TTC549 (cell line): ENCODE measurements around the gene TMEM43.

Experiments used
- FAIRE-seq: peaks from 2 replicates; lab custom pipeline; 2012; peaks lifted over from hg19 to GRCh38; lab: Jason Lieb, UNC

TMEM43 gene

DNA sequence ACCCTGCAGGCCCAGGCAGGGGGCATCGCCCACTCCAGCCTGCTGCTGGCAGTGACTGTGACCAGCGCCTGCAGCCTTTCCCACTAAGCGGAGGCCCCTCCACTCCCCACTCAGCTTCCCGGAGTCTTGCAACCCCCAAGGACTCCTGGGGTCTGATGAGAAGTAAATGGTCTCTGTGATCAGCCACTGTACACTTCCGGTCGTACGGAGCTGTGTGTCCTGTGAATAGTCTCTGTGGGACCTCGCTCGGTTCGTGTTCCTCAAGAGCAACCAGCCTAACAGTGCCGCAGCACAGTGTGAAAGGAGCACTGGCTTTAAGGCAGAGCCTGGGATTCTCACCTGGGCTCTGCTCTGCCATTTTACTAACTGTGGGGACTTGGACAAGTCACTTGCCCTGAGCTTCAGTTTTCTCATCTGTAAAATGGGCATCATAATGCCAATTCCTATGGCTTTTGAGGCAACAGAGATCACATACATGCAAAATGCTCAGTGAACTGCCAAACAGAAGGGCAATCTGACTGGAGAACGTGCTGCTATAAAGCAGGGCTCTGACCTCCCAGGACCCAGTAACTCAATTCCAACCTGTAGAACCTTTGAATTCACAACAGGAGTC, 26.7 kb downstream of the TMEM43 start:
- FAIRE-seq, result no peak

DNA sequence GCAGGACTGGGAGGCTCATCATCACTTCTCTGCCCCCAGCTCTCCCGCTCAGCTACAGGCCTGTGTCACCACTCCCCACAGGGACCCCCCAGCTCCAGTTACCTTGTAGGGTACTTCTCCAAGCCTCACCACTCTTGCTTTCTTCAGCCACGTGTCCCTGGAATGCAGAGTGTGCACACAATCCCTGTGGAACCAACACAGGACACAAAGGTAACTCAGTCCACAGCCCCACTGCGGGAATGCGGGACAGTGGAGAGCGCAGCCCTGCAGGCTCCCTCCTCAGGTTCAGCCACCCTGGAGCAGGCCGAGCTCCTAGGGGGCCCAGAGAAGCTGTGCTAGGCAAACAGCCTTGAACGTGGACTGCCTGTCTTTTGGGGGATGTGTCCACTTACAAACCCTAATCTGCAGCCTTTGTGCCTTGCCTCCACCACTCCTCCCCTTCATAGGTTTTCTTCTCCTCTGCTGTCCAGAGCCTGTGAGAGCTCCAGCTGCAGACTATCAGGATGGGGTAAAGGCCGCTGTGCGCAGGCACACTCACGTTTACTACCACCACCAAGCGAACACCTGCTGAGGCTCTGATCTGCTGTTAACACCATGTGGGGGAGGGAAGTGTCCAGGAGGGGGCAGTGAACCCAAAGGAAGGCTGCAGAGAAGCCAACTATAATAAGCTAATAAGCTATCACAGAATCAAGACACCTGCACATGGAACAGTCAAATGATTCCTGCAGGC, 27.5 kb downstream of the TMEM43 start:
- no peak for FAIRE-seq

GRCh38 chr3:14152963-14153355, 28.1 kb downstream of the TMEM43 start:
- no peak for FAIRE-seq

DNA sequence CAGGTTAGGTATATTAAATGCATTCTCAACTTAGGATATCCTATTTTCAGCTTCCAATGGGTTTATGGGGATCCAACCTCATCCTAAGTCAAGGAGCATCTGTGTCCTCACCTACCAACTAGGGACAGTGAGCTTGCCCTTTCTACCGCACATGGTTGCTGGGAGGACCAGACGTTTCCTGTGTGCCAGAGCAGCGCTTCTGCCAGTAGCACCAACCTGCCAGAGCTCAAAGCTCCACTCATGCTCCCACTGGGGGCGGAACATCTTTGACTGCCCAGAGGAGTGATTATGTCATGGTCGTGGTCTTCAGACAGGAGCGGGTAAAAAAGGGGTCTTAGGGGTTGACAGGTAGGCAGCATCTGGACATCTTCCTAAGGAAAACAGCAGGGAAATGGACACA, 28.8 kb downstream of the TMEM43 start:
- FAIRE-seq, result no peak

DNA sequence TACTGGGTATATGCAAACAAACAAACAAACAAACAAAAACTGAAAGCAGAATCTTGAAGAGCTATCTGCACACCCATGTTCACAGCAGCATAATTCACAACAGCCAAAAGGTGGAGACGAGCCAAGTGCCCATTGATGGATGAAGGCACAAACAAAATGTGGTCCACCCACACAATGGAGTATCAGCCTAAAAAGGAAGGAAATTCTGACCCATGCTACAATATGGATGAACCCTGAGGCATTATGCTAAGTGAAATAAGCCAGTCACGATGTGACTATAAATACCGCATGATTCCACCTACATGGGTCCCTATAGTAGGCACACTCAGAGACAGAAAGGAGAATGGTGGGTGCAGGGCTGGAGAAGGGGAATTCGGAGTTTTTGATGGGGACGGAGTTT, 29.4 kb downstream of the TMEM43 start:
- no peak for FAIRE-seq

DNA sequence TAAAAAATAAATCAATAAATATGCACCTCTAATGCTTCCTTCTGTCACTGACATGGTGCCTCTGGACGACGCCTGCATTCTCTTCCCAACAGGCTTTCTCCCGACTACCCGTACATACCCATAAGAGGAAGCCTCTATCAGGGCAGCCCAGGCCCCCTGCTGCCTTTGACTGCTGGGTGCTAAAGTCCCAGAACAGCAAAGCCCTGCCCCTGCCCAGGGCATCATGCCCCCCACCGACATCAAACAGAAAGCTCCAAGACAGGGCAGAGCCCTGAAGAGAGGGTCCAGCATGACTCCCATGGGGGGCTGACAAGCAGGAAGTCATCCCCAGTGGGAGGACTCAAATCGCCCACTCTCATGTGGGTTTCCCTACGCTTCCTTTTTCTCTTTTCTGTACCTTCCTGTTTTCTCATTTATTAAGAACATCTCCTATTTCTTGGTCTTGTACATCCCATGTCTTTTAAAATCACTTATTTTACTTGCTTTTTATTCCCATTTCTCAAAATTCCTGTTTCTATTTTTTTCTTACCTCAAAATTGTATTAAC, 30.1 kb downstream of the TMEM43 start:
- no peak for FAIRE-seq

DNA sequence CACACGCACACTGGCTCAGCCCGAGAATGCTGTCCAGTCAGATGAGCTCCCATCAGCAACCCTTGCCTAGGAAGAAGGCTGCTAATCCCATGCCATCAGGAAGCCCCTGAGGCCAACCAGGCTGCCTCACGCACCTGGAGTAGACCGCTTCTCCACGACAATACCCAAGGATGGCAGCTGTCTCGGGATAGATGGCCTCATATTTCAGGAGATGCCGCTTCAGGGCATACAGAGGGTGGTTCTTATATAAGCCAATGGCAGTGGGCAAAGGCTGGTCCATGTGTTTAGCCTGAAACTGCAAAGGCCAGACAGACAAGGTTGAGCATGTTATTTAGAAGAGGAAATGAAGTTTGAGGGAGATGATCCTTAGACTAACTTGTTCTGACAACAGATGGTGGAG, 31.3 kb downstream of the TMEM43 start:
- FAIRE-seq, result no peak

DNA sequence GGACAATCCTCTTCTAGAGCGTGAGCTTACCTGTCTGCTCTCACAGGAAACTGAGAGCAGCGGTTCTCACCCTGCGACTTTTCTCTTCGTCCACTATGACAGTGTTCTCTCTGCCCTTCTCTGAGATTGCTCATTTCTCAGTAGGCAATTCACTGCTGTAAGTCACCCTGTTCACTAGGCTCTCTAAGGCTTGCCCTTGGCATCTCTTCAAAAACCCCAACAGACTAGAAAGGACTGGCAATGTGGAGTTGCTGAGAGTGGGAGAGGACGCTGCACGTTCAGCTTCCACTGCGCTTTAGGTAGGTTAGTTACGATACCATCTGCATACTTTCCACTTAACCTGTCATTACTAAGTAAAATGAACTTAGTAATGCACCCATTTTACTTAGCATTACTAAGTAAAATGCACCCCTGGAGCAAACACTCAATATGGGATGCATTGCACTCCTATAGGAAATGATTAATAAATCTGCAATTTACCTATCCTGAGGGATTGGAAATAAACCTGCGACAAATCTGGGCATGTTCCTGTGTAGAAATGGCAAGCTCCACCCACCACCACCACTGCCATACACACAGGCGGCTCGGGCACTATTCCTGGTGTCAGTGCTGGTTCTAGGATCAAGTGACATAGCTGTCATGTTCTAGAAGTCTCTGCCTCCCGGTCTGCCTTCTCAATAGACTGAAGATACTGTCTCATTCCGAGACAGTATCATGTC, 32.1 kb downstream of the TMEM43 start:
- FAIRE-seq, result no peak

DNA sequence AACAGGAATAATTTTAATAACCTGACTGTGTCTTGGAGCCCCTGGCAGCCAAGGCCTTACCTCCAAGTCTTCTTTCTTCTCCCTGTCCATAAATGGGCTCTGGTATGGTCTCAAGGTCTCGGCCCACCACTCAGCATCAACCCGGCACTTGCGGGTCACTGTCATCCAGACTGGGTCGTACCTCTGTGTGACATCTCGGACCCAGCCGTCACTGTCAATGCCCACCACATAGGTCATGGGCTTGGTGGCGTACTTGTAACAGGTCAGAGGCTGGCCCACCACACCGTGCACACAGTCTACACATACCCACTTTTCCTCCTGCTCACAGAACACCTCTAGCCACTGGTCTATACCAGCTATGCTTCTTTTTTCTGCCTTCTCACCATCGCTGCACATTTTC, 33.1 kb downstream of the TMEM43 start:
- no peak for FAIRE-seq

DNA sequence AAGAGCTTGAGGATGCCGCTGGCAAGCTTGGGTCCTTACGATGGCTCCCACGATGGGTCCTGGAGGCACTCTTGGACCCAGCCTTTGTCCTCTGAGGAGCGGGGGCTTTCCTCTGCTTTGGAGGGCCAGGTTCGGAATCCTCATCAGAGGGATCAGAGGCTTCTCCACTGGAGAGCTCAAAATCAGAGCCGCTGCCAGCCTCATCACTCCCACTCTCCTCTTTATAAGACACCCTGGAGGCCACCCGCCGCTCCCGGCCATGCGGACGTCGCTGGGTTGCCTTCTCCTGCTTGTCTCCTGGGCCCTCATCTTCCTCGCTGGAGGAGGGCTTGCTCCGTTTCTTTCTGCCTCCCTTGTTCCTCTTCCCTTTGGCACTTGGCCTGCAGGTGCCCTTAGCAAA, 33.5 kb downstream of the TMEM43 start:
- FAIRE-seq, result no peak

- FAIRE-seq, result no peak
These were observed 34.6 kb downstream of the TMEM43 start for GRCh38 chr3:14159426-14159825.

- no peak for FAIRE-seq
These were observed 36.4 kb downstream of the TMEM43 start for GRCh38 chr3:14161282-14161681.

DNA sequence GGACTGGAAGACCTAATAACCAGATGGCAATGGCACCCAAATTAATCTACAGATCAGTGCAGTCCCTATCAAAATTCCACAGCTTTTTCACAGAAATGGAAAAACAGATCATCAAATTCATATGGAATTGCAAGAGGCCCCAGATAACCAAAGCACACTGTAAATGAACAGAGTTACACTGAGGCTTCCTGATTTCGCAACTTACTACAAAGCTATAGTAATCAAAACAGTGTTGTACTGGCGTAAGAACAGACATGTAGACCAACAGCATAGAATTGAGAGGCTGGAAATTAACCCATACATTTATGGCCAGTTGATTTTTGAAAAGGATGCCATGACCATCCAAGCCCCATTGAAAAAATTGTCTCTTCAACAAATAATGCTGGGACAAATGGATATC, 37.3 kb downstream of the TMEM43 start:
- FAIRE-seq, result no peak

- no peak for FAIRE-seq
These were observed 42.2 kb downstream of the TMEM43 start for GRCh38 chr3:14166877-14167603.

DNA sequence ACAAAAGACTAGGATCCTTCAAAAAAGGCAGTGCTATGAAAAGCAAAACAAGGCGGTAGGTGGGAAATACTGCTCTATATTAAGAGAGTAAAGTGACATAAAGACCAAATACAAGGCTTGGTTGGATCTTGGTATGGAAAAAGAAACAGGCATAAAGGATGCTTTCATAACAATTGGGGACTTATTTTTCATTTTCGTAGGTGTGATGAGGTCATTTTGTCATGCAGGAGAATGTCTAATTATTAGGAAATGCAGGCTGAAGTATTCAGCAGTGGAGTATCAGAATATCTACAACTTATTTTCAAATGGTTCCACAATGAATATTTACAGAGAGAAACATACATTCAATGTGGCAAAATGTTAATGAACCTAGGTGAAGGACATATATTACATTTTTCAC, 44.6 kb downstream of the TMEM43 start:
- no peak for FAIRE-seq

DNA sequence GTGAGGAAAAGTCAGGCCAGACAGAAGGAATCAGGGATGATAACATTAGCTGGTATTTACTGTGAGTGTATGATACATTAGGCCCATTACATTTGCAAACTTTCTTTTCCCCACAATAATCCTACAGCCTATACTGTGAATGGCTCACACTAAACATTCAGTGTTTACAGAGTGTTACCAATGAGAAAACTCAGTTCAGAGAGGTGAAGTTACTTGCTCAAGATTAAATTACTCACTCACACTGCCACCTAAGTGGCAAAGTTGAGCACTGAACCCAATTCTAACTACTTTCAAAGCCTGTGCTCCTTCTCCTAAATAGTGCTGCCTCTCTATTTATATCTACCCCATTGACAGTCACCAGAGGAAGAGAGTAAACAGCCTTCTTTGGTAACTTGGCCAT, 45.0 kb downstream of the TMEM43 start:
- FAIRE-seq, result no peak

GRCh38 chr3:14170531-14171159, 45.8 kb downstream of the TMEM43 start:
- no peak for FAIRE-seq

- no peak for FAIRE-seq
These were observed 47.6 kb downstream of the TMEM43 start for GRCh38 chr3:14172496-14172895.

- FAIRE-seq, result no peak
These were observed 49.6 kb downstream of the TMEM43 start for GRCh38 chr3:14174483-14174882.

GRCh38 chr3:14175383-14176037, 50.7 kb downstream of the TMEM43 start:
- FAIRE-seq, result no peak

- FAIRE-seq, result no peak
These were observed 52.9 kb downstream of the TMEM43 start for GRCh38 chr3:14177580-14178246.
